Measurements from ENCODE around the gene BEST2.

GRCh38 chr19:12727745-12728433, 23.7 kb upstream of the BEST2 start:
- TF ChIP-seq POLR2AphosphoS5 (IDR thresholded peaks at IDR 0.05) (no peak), POLR2A (IDR thresholded peaks at IDR 0.05) (no peak)
- TF ChIP-seq, protein P1, sequence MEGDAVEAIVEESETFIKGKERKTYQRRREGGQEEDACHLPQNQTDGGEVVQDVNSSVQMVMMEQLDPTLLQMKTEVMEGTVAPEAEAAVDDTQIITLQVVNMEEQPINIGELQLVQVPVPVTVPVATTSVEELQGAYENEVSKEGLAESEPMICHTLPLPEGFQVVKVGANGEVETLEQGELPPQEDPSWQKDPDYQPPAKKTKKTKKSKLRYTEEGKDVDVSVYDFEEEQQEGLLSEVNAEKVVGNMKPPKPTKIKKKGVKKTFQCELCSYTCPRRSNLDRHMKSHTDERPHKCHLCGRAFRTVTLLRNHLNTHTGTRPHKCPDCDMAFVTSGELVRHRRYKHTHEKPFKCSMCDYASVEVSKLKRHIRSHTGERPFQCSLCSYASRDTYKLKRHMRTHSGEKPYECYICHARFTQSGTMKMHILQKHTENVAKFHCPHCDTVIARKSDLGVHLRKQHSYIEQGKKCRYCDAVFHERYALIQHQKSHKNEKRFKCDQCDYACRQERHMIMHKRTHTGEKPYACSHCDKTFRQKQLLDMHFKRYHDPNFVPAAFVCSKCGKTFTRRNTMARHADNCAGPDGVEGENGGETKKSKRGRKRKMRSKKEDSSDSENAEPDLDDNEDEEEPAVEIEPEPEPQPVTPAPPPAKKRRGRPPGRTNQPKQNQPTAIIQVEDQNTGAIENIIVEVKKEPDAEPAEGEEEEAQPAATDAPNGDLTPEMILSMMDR (IDR thresholded peaks at IDR 0.05 in 8 of 11, conservative IDR thresholded peaks at IDR 0.05 in 3 of 11), result no peak
